GM13977 (cell line): ENCODE results near the gene PTPRU.
A peak's percentile ranks its signal among the peaks of the same experiment; 100 is the strongest.
"Not testable (repeated sequence)": the region's sequence is repeated elsewhere in the genome, so short reads cannot be mapped to it uniquely, and the experiment has no call there.

Experiments
- DNase-seq: peaks from one replicate; pipeline ENCODE4 v3.0.0; 2012; ENCODE audit warnings: low spot score
- in situ Hi-C: fragments of 300-500 bp; cut with MboI; formaldehyde crosslinking; loops from one replicate; pipeline ENCODE4 v1.12.0; 2022; ENCODE audit warnings: low sequenced_read_pairs, low pct_unique_long_range_greater_than_20kb, mixed read lengths, inconsistent platforms; ENCODE audit not compliant: unreplicated experiment
- TF ChIP-seq, protein P1 (sequence below): IDR thresholded peaks from 2 replicates; pipeline ENCODE4 v1.5.1; 2012; ENCODE audit warnings: mild to moderate bottlenecking, control low read depth; ENCODE audit not compliant: insufficient read depth; ENCODE audit errors: extremely low read depth, missing control alignments

The PTPRU gene

DNA sequence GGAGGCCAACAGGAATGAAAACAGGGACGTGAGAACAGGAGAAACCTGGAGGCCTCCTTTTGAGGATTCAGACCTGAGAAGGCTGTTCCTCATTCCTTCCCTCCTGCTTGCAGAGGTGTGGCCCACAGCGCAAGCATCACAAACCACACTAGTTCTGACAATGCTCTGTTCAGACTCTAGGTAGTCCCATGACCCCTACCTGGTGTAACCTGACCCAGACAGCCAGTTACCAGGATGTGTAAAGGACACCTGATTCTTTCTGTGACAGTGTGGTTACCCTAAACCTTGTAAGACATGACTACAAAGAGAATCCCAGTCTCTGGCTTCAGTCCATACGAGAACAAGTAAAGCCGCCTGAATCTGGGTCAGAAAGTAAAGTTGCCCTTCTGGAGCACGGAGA lies 8.8 kb upstream of the PTPRU start:
- in situ Hi-C loops = no loop called here
- no peak for DNase-seq
- TF ChIP-seq, protein P1, sequence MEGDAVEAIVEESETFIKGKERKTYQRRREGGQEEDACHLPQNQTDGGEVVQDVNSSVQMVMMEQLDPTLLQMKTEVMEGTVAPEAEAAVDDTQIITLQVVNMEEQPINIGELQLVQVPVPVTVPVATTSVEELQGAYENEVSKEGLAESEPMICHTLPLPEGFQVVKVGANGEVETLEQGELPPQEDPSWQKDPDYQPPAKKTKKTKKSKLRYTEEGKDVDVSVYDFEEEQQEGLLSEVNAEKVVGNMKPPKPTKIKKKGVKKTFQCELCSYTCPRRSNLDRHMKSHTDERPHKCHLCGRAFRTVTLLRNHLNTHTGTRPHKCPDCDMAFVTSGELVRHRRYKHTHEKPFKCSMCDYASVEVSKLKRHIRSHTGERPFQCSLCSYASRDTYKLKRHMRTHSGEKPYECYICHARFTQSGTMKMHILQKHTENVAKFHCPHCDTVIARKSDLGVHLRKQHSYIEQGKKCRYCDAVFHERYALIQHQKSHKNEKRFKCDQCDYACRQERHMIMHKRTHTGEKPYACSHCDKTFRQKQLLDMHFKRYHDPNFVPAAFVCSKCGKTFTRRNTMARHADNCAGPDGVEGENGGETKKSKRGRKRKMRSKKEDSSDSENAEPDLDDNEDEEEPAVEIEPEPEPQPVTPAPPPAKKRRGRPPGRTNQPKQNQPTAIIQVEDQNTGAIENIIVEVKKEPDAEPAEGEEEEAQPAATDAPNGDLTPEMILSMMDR = no peak

DNA sequence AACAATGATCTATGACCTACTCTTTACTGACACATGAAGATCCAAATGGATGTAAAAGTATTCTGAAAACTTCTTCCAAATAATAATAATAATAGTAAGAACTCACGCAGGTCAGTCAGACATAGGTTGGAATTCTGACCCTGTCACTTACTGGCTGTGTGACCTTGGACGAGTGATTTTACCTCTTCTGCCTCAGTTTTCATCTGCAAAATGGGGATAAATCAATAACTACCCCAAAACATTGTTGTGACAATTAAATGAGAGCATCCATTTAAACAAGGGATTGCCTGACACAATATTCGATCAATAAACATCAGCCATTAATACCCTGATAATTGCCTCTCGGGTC lies 6.1 kb upstream of the PTPRU start:
- TF ChIP-seq, protein P1 = no peak
- in situ Hi-C loops = no loop called here
- no peak for DNase-seq

DNA sequence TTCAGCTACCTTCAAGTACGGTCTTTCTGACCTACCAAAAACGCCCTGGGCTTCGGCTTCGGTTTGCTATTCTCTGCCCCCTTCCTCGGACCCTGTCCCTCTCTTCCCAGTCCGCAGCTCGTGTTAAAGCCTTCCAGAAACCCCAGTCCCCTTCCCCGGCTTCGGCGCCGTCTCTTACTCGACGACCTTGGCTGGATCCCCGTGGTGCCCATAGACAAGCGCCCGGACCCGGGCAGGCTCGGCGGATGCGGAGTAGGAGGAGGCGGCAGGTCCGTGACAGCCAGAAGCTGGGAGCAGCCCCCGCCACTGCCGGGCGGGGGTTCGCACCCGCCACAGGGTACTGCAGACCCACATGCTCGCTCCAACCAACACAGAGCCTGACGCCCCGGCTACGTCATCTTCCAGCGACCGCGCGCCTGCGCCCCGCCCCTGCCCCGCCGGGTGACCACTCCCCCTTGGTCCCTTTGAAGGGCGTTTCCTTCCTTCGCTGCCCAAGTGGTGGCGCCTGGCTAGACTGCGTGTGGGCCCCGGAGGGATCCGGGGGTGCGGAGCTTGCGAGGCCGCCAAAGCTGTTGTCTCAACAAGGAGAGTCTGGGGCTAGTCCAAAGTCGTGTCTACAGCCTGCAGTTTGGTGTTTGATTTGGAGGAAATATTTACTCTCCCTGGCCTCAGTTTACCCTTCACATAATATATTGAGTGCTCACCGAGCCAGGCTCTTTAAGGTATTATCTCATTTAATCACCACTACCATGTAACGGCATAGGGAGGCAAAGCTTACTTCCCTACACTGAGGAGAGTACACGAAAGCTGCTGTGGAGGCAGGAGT lies 5.6 kb upstream of the PTPRU start, which contains the start of gene MECR:
Gene MECR, minus strand, starts transcription at position 382 of the 826 bp plus-strand sequence. Its CDS starts 28 bp downstream, at position 354.
- in situ Hi-C loops = no loop called here
- TF ChIP-seq, protein P1 = peak; percentile 38
- DNase-seq = peak; percentile 97

DNA sequence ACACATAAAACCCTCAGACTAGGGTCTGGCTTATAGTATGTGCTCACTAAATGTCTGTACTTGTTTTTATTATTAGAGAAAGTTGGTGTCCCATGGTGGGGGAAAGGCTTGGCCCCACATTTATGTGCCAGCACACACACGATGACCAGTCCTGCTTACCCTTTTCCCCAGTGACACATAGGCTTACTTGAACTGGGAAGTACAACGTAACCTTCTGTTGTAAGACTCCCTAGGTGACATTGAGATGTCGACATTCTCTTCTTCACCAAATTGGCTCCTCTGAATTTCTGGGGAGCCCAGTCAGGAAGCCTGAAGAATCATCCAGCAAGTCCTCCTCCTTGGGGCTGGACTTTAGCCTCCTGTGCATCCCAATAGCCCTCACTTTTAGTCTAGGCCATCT lies 3.9 kb upstream of the PTPRU start:
- in situ Hi-C loops = no loop called here
- TF ChIP-seq, protein P1 = no peak
- DNase-seq = no peak

DNA sequence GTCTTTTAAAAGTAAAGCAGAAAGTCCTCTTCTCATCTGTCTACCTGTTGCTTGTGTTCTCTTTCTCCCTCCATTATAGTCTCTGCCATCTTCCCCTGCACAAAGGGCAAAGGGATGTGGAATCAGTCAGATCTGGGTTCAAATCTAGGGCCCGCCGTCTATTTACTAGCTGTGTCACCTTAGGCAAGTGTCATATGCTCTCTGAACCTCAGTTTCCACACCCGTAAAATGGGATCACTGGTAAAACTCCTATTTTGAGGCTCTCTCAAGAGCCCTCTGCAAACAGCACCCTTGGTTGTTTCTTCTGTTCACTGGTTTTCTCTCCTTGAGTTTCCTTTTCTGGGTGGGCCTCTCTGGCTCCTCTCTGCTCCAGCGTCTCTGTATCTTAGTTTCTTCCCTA lies 2.6 kb upstream of the PTPRU start:
- no peak for DNase-seq
- TF ChIP-seq, protein P1 = no peak
- in situ Hi-C loops = no loop called here

DNA sequence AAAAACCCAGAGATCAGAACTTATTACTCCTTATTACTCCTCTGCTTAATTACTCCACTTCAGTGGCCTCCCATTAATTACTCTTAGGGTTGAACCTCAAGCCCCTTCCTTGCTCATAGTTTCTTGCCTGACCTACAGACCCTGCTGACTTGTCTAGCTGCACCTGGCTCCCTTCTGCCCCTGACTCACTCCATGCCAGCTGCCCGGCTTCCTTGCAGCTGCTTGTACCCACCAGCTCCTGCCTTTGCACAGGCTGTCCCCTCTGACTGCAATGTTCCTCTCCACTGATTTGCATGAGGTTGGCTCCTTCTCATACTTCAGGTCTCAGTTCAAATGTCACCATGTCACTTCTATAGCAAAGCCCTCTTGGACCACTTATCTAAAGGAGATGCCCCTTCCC lies 1.9 kb upstream of the PTPRU start:
- in situ Hi-C loops = no loop called here
- no peak for DNase-seq
- TF ChIP-seq, protein P1 = no peak

DNA sequence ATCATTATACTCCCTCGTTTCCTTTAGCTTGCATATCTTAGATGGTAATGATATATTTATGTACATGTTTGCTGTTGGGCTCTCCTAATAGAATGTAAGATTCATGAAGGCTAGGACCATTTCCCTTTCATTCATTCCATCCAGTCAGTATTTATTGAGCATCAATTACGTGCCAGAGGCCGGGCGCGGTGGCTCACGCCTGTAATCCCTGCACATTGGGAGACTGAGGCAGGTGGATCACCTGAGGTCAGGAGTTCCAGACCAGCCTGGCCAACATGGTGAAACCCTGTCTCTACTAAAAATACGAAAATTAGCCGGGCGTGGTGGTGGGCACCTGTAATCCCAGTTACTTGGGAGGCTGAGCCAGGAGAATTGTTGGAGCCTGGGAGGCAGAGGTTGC lies 1.4 kb upstream of the PTPRU start:
- DNase-seq, in situ Hi-C loops: not testable (repeated sequence)
